Activated naive CD4-positive, alpha-beta T cell treated with anti-CD3 and anti-CD28 coated beads, Interleukin-2, amount 10 ng/mL, durations not matched to agents 7 days and 5 days (primary cell): ENCODE results near the gene NPAS2.

Source experiments
- CTCF ChIA-PET: fragments of 350-600 bp; sonication (Branson Sonifier 250); formaldehyde crosslinking; loops from one replicate; lab custom pipeline; 2021; ENCODE audit warnings: antibody characterized with exemption; lab: Charles Lee
- DNase-seq: peaks from one replicate; pipeline ENCODE4 v3.0.0-alpha.2; 2020
- H3K27ac Mint-ChIP-seq: one replicate; pipeline ENCODE4 v1.8.0; 2021; ENCODE audit warnings: mild to moderate bottlenecking, moderate library complexity, mixed read lengths
- H3K27me3 Mint-ChIP-seq: one replicate; pipeline ENCODE4 v1.8.0; 2021; ENCODE audit warnings: mild to moderate bottlenecking, mixed read lengths
- H3K36me3 Mint-ChIP-seq: one replicate; pipeline ENCODE4 v1.8.0; 2021; ENCODE audit warnings: mixed read lengths
- H3K4me1 Mint-ChIP-seq: one replicate; pipeline ENCODE4 v1.8.0; 2021; ENCODE audit warnings: mixed read lengths
- H3K4me3 Mint-ChIP-seq: one replicate; pipeline ENCODE4 v1.8.0; 2021; ENCODE audit warnings: mild to moderate bottlenecking, moderate library complexity, mixed read lengths
- H3K9me3 Mint-ChIP-seq: one replicate; pipeline ENCODE4 v1.8.0; 2021; ENCODE audit warnings: mixed read lengths

The NPAS2 gene

GRCh38 chr2:100786297-100786658 lies 33.7 kb upstream of the NPAS2 start:
- Mint-ChIP-seq H3K4me1 (no peaks in the 10 kb centered on the region), H3K36me3 (no peaks in the 10 kb centered on the region), H3K4me3 (no peak overlapping the region), H3K27me3 (peaks cover 4% of the 10 kb centered on the region), H3K9me3 (no peaks in the 10 kb centered on the region), H3K27ac (no peak overlapping the region)
- CTCF ChIA-PET = no interaction called here
- DNase-seq = no peak

GRCh38 chr2:100786985-100787384 lies 33.0 kb upstream of the NPAS2 start:
- Mint-ChIP-seq H3K9me3 (no peaks in the 10 kb centered on the region), H3K4me3 (no peak overlapping the region), H3K4me1 (no peaks in the 10 kb centered on the region), H3K36me3 (no peaks in the 10 kb centered on the region), H3K27ac (no peak overlapping the region), H3K27me3 (peaks cover 3% of the 10 kb centered on the region)
- CTCF ChIA-PET = no interaction called here
- DNase-seq = no peak

GRCh38 chr2:100789361-100789760 lies 30.6 kb upstream of the NPAS2 start:
- CTCF ChIA-PET = interaction anchor here (1.1 kb wide), 1 partner anchor 179 kb away, joined by 3 read pairs; no protein-coding TSS in a partner anchor

GRCh38 chr2:100791294-100791935 lies 28.5 kb upstream of the NPAS2 start:
- Mint-ChIP-seq H3K36me3 (no peaks in the 10 kb centered on the region), H3K4me3 (no peak overlapping the region), H3K9me3 (no peaks in the 10 kb centered on the region), H3K27ac (no peak overlapping the region), H3K27me3 (peaks cover 16% of the 10 kb centered on the region), H3K4me1 (no peaks in the 10 kb centered on the region)
- DNase-seq = no peak
- CTCF ChIA-PET = no interaction called here

More at GRCh38 chr2:100789361-100789760, 30.6 kb upstream of the NPAS2 start:
- Mint-ChIP-seq H3K4me3 (no peak overlapping the region), H3K36me3 (no peaks in the 10 kb centered on the region), H3K27ac (no peak overlapping the region), H3K4me1 (no peaks in the 10 kb centered on the region), H3K9me3 (no peaks in the 10 kb centered on the region), H3K27me3 (peaks cover 9% of the 10 kb centered on the region)
- DNase-seq = no peak

GRCh38 chr2:100791936-100792308 lies 28.0 kb upstream of the NPAS2 start:
- no peaks in the 10 kb centered on the region for H3K4me1 Mint-ChIP-seq
- no peak overlapping the region for H3K27ac Mint-ChIP-seq
- no peak for DNase-seq
- H3K9me3 Mint-ChIP-seq = no peaks in the 10 kb centered on the region
- no peak overlapping the region for H3K4me3 Mint-ChIP-seq
- CTCF ChIA-PET = no interaction called here
- H3K27me3 Mint-ChIP-seq = peaks cover 16% of the 10 kb centered on the region
- H3K36me3 Mint-ChIP-seq = no peaks in the 10 kb centered on the region

GRCh38 chr2:100793220-100793619 lies 26.7 kb upstream of the NPAS2 start:
- peaks cover 16% of the 10 kb centered on the region for H3K27me3 Mint-ChIP-seq
- DNase-seq = no peak
- H3K4me1 Mint-ChIP-seq = no peaks in the 10 kb centered on the region
- H3K9me3 Mint-ChIP-seq = no peaks in the 10 kb centered on the region
- H3K4me3 Mint-ChIP-seq = no peak overlapping the region
- CTCF ChIA-PET = no interaction called here
- no peak overlapping the region for H3K27ac Mint-ChIP-seq
- H3K36me3 Mint-ChIP-seq = no peaks in the 10 kb centered on the region

GRCh38 chr2:100793982-100794381 lies 26.0 kb upstream of the NPAS2 start:
- H3K4me3 Mint-ChIP-seq = no peak overlapping the region
- H3K36me3 Mint-ChIP-seq = no peaks in the 10 kb centered on the region
- H3K9me3 Mint-ChIP-seq = no peaks in the 10 kb centered on the region
- no peak for DNase-seq
- peak overlapping the region; percentile 30 for H3K27ac Mint-ChIP-seq
- CTCF ChIA-PET = no interaction called here
- peaks cover 16% of the 10 kb centered on the region for H3K27me3 Mint-ChIP-seq
- H3K4me1 Mint-ChIP-seq = no peaks in the 10 kb centered on the region

GRCh38 chr2:100796499-100797100 lies 23.3 kb upstream of the NPAS2 start:
- Mint-ChIP-seq H3K9me3 (no peaks in the 10 kb centered on the region), H3K27ac (no peak overlapping the region), H3K4me1 (no peaks in the 10 kb centered on the region), H3K4me3 (no peak overlapping the region), H3K27me3 (peaks cover 16% of the 10 kb centered on the region), H3K36me3 (no peaks in the 10 kb centered on the region)
- CTCF ChIA-PET = interaction anchor here (0.6 kb wide), 1 partner anchor 179 kb away, joined by 3 read pairs; no protein-coding TSS in a partner anchor
- DNase-seq = no peak

GRCh38 chr2:100799686-100800085 lies 20.3 kb upstream of the NPAS2 start:
- no peak overlapping the region for H3K4me3 Mint-ChIP-seq
- no peak overlapping the region for H3K27ac Mint-ChIP-seq
- H3K4me1 Mint-ChIP-seq = no peaks in the 10 kb centered on the region
- no peaks in the 10 kb centered on the region for H3K36me3 Mint-ChIP-seq
- no peak for DNase-seq
- H3K27me3 Mint-ChIP-seq = peaks cover 10% of the 10 kb centered on the region
- CTCF ChIA-PET = no interaction called here
- H3K9me3 Mint-ChIP-seq = no peaks in the 10 kb centered on the region

GRCh38 chr2:100800915-100801314 lies 19.0 kb upstream of the NPAS2 start:
- no peaks in the 10 kb centered on the region for H3K36me3 Mint-ChIP-seq
- CTCF ChIA-PET = no interaction called here

GRCh38 chr2:100801402-100801801 lies 18.5 kb upstream of the NPAS2 start:
- no peak for DNase-seq
- peaks cover 7% of the 10 kb centered on the region for H3K27me3 Mint-ChIP-seq
- H3K4me3 Mint-ChIP-seq = no peak overlapping the region
- CTCF ChIA-PET = no interaction called here
- no peak overlapping the region for H3K27ac Mint-ChIP-seq
- no peaks in the 10 kb centered on the region for H3K9me3 Mint-ChIP-seq
- H3K36me3 Mint-ChIP-seq = no peaks in the 10 kb centered on the region
- H3K4me1 Mint-ChIP-seq = no peaks in the 10 kb centered on the region

More at GRCh38 chr2:100800915-100801314, 19.0 kb upstream of the NPAS2 start:
- Mint-ChIP-seq H3K4me1 (no peaks in the 10 kb centered on the region), H3K27me3 (peaks cover 6% of the 10 kb centered on the region), H3K4me3 (no peak overlapping the region), H3K27ac (no peak overlapping the region), H3K9me3 (no peaks in the 10 kb centered on the region)
- no peak for DNase-seq

GRCh38 chr2:100802066-100802465 lies 17.9 kb upstream of the NPAS2 start:
- Mint-ChIP-seq H3K36me3 (no peaks in the 10 kb centered on the region), H3K4me1 (no peaks in the 10 kb centered on the region), H3K9me3 (no peaks in the 10 kb centered on the region), H3K27ac (no peak overlapping the region), H3K27me3 (peaks cover 11% of the 10 kb centered on the region), H3K4me3 (no peak overlapping the region)
- no peak for DNase-seq
- CTCF ChIA-PET = no interaction called here

- Mint-ChIP-seq H3K36me3 (no peaks in the 10 kb centered on the region), H3K9me3 (no peaks in the 10 kb centered on the region), H3K4me1 (no peaks in the 10 kb centered on the region), H3K4me3 (no peak overlapping the region), H3K27ac (no peak overlapping the region), H3K27me3 (peaks cover 19% of the 10 kb centered on the region)
- no peak for DNase-seq
- CTCF ChIA-PET = interaction anchor here (0.8 kb wide), 1 partner anchor 10 kb away, joined by 3 read pairs; no protein-coding TSS in a partner anchor
These were observed 16.6 kb upstream of the NPAS2 start for GRCh38 chr2:100803334-100803733.

- CTCF ChIA-PET = interaction anchor here (0.6 kb wide), 1 partner anchor 179 kb away, joined by 3 read pairs; no protein-coding TSS in a partner anchor
- peaks cover 38% of the 10 kb centered on the region for H3K27me3 Mint-ChIP-seq
- H3K36me3 Mint-ChIP-seq = no peaks in the 10 kb centered on the region
- DNase-seq = no peak
- peaks cover 4% of the 10 kb centered on the region for H3K4me1 Mint-ChIP-seq
- H3K9me3 Mint-ChIP-seq = no peaks in the 10 kb centered on the region
- H3K27ac Mint-ChIP-seq = no peak overlapping the region
- H3K4me3 Mint-ChIP-seq = no peak overlapping the region
These were observed 13.4 kb upstream of the NPAS2 start for GRCh38 chr2:100806550-100806949.

- no peaks in the 10 kb centered on the region for H3K9me3 Mint-ChIP-seq
- H3K36me3 Mint-ChIP-seq = no peaks in the 10 kb centered on the region
- CTCF ChIA-PET = no interaction called here
- H3K27ac Mint-ChIP-seq = no peak overlapping the region
- peaks cover 35% of the 10 kb centered on the region for H3K27me3 Mint-ChIP-seq
- no peak overlapping the region for H3K4me3 Mint-ChIP-seq
- DNase-seq = no peak
- peaks cover 15% of the 10 kb centered on the region for H3K4me1 Mint-ChIP-seq
These were observed 12.2 kb upstream of the NPAS2 start for GRCh38 chr2:100807707-100808106.
